Esophagus muscularis mucosa (tissue), 4 donors: ENCODE measurements around the gene KCNE5. TPM values are rescaled to one million over a fixed set of nuclear protein-coding genes. Genes with fewer than 3 reads are reported as not detected.
"Not testable (repeated sequence)": the region's sequence is repeated elsewhere in the genome, so short reads cannot be mapped to it uniquely, and the experiment has no call there.

Source experiments
- DNase-seq: peaks from one replicate; pipeline ENCODE4 v3.0.0-alpha.2; 2017; ENCODE audit errors: extremely low spot score
- H3K27ac ChIP-seq, 4 donors: fragments of 200-600 bp; sonication (generic); replicated peaks in 1 of 4; 1 replicate in 3 of 4; 2 replicates in 1 of 4; pipeline ENCODE4 v1.5.1; 2016 to 2019; ENCODE audit warnings: mild to moderate bottlenecking in 1 of 4
- H3K27me3 ChIP-seq, 4 donors: fragments of 200-600 bp; sonication (generic); one replicate each; pipeline versions ENCODE4 v1.5.1 to v1.6.0; 2016 to 2019
- H3K36me3 ChIP-seq, 4 donors: fragments of 200-600 bp; sonication (generic); one replicate each; pipeline ENCODE4 v1.5.1; 2016 to 2019
- H3K4me1 ChIP-seq, 4 donors: fragments of 200-600 bp; sonication (generic); one replicate each; pipeline ENCODE4 v1.5.1; 2016 to 2019
- H3K4me3 ChIP-seq, 4 donors: fragments of 200-600 bp; sonication (generic); 1 replicate in 2 of 4; 2 replicates in 2 of 4; pipeline ENCODE4 v1.5.1; 2016 to 2019; ENCODE audit warnings: mild to moderate bottlenecking in 4 of 4, moderate library complexity in 1 of 4
- H3K9me3 ChIP-seq, 4 donors: fragments of 200-600 bp; sonication (generic); 1 replicate in 3 of 4; 2 replicates in 1 of 4; pipeline ENCODE4 v1.5.1; 2016 to 2019
- CTCF ChIP-seq, 3 experiments: fragments of 200-600 bp in 2 of 3; fragments of 450-650 bp in 1 of 3; sonication (generic) in 2 of 3; IDR thresholded peaks; one replicate each; pipeline ENCODE4 v1.5.1; 2017 to 2019; ENCODE audit warnings: antibody characterized with exemption in 3 of 3, mild to moderate bottlenecking in 2 of 3, moderate library complexity in 1 of 3
- EP300 ChIP-seq: sonication (generic); formaldehyde crosslinking; IDR thresholded peaks from one replicate; pipeline ENCODE4 v1.6.1; 2017; ENCODE audit warnings: antibody characterized with exemption
- POLR2A ChIP-seq: fragments of 450-650 bp; IDR thresholded peaks from one replicate; pipeline ENCODE4 v1.6.1; 2017; ENCODE audit warnings: antibody characterized with exemption, moderate library complexity, mild to moderate bottlenecking, low read depth
- POLR2AphosphoS5 ChIP-seq, 2 donors: sonication (generic); formaldehyde crosslinking; IDR thresholded peaks; one replicate each; pipeline ENCODE4 v1.6.1; 2017; ENCODE audit warnings: antibody characterized with exemption in 2 of 2
- WGBS: methylation state at CpG from one replicate; pipeline ENCODE4 v1.1.5; 2018; 5-methylcytosine and 5-hydroxymethylcytosine counted together
- intact Hi-C: fragments of 100-400 bp; cut with DNase I; formaldehyde crosslinking; loops from one replicate; pipeline ENCODE4 v1.15.1; 2023
- total RNA-seq, 4 donors: library from RNA; depleted of rRNA; stranded (reverse); fragments of >200 nt; gene quantifications; one replicate each; pipeline versions ENCODE4 v1.1.0 to v1.2.1, GENCODE V29; 2016

The KCNE5 gene
- total RNA-seq: not detected

- TF ChIP-seq POLR2AphosphoS5 (IDR thresholded peaks at IDR 0.05) (no peak), CTCF (IDR thresholded peaks at IDR 0.05) (no peak), POLR2A (no peak)
- Histone ChIP-seq H3K4me3 (peak within 1 kb of the TSS; percentile 38 to 43 (median 40)), H3K36me3 (no peaks in the 10 kb centered on the region), H3K9me3 (no peaks in the 10 kb centered on the region), H3K27ac (no peak within 1 kb of the TSS), H3K27me3 (no peaks in the 10 kb centered on the region), H3K4me1 (peaks cover 0 to 8% (median 5%) of the 10 kb centered on the region in 4 donors)
- DNase-seq: no peak
- intact Hi-C loops: no loop called here
- WGBS: 73% methylated on average over 23 of the region's 79 CpGs
These were observed at the start of gene KCNE5 for GRCh38 chrX:109624641-109625616. TSS of gene KCNE5 (minus strand) at chrX:109625172. CDS start at chrX:109625020, 152 bp downstream.

DNA sequence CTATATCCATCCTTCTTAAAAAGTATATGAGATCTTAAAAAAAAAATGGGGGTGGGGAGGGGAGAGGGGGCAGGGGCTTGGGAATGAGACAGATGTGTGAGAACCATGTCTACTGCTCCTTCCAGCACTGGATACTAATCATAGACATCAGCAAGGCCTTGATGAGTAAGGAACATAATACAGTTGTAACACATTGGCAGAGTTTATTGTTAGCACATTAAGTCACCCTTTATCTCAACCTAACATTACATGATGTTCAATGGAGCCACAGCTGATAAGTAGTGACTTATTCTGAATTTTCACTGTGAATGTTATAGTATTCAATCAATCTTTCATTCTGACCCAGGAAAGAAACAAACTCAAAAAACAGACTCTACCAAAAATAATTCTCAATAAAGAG is 47.3 kb upstream of the KCNE5 start:
- intact Hi-C loops: no loop called here
- TF ChIP-seq POLR2A: no peak
- no peak for TF ChIP-seq POLR2AphosphoS5 (IDR thresholded peaks at IDR 0.05)
- TF ChIP-seq EP300: no peak
- no peak for TF ChIP-seq CTCF (IDR thresholded peaks at IDR 0.05)
- no peak overlapping the region for H3K27ac ChIP-seq

GRCh38 chrX:109671170-109671569 is 46.2 kb upstream of the KCNE5 start:
- H3K4me3 ChIP-seq, H3K27me3 ChIP-seq, DNase-seq, H3K27ac ChIP-seq, H3K4me1 ChIP-seq, intact Hi-C loops, H3K9me3 ChIP-seq: not testable (repeated sequence)
- WGBS: 98% methylated on average over 19 of the region's 29 CpGs
- H3K36me3 ChIP-seq: peaks cover 0 to 50% (median 11%) of the 10 kb centered on the region in 4 donors

More for the DNA sequence above, 47.3 kb upstream of the KCNE5 start:
- Histone ChIP-seq H3K9me3 (no peaks in the 10 kb centered on the region), H3K4me1 (no peaks in the 10 kb centered on the region), H3K4me3 (no peak overlapping the region), H3K27me3 (no peaks in the 10 kb centered on the region), H3K36me3 (peaks cover 0 to 48% (median 10%) of the 10 kb centered on the region in 4 donors)
- no peak for DNase-seq

DNA sequence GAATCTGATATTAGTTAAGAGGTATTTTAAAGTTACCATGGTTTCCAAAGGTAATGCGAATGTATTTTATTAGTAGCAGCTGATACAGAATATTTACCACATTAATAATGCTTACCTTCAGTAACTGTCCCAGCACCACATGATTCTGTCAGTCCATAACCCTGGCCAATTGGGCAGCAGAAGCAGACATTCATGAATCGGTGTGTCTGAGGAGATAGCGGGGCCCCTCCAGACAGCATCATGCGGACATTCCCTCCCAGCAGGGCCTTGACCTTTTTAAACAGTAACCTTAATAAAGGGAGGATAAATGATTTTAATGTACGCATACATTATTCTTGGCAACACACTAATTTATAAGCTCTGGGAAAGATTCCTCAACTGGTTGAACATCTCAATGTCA is 43.0 kb upstream of the KCNE5 start:
- TF ChIP-seq POLR2A (no peak), POLR2AphosphoS5 (IDR thresholded peaks at IDR 0.05) (no peak), EP300 (no peak), CTCF (IDR thresholded peaks at IDR 0.05) (no peak)
- no peak for DNase-seq
- 94% methylated on average over 5 of the region's 5 CpGs for WGBS

GRCh38 chrX:109660435-109661143 is 35.6 kb upstream of the KCNE5 start:
- H3K36me3 ChIP-seq: peaks cover 4 to 41% (median 22%) of the 10 kb centered on the region in 4 donors
- intact Hi-C loops: no loop called here

More for the DNA sequence above, 43.0 kb upstream of the KCNE5 start:
- Histone ChIP-seq H3K4me1 (no peaks in the 10 kb centered on the region), H3K36me3 (peaks cover 4 to 50% (median 14%) of the 10 kb centered on the region in 4 donors), H3K27me3 (no peaks in the 10 kb centered on the region), H3K4me3 (no peak overlapping the region), H3K9me3 (no peaks in the 10 kb centered on the region), H3K27ac (no peak overlapping the region)
- intact Hi-C loops: no loop called here

More at GRCh38 chrX:109660435-109661143, 35.6 kb upstream of the KCNE5 start:
- DNase-seq: no peak
- H3K4me1 ChIP-seq: no peaks in the 10 kb centered on the region
- H3K27me3 ChIP-seq: no peaks in the 10 kb centered on the region
- WGBS: 70% methylated on average over 2 of the region's 2 CpGs
- H3K27ac ChIP-seq: no peak overlapping the region
- H3K9me3 ChIP-seq: no peaks in the 10 kb centered on the region
- TF ChIP-seq POLR2A (no peak), CTCF (IDR thresholded peaks at IDR 0.05) (no peak), EP300 (no peak)
- no peak overlapping the region for H3K4me3 ChIP-seq
